ENCODE results near the gene AUTS2. TPM values are rescaled to one million over a fixed set of nuclear protein-coding genes. Genes with fewer than 3 reads are reported as not detected.

Gene AUTS2
- total RNA-seq, 1 donor from 2014 or later, result 125 TPM

DNA sequence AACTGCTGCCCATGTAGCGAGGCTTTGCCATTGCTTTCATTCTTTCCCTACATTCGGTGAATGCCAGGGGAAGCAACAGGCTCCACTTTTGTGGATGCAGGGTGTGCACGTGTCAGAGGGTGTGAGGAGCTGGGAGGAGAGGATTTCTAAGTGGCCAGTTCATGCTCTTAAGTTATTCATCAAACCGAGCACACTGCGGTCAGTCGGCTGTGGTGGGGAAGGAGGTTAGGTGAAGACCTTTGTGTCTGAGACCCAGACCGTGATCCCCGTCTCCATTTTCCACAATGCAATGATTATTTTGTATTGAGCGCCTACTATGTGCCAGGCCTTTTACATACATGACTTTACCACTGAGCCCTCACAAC, 1095.0 kb downstream of the AUTS2 start:
- Mint-ChIP-seq H3K4me1 (ENCODE audit: low read depth) (peaks cover 18% of the 10 kb centered on the region), H3K9me3 (ENCODE audit: low read depth) (no peaks in the 10 kb centered on the region), H3K4me3 (ENCODE audit: low read depth) (peak overlapping the region; percentile 74), H3K27ac (peak overlapping the region; percentile 82), H3K36me3 (ENCODE audit: insufficient read depth) (peaks cover under 1% of the 10 kb centered on the region), H3K27me3 (peaks cover 38% of the 10 kb centered on the region)
- TF ChIP-seq, protein P1, sequence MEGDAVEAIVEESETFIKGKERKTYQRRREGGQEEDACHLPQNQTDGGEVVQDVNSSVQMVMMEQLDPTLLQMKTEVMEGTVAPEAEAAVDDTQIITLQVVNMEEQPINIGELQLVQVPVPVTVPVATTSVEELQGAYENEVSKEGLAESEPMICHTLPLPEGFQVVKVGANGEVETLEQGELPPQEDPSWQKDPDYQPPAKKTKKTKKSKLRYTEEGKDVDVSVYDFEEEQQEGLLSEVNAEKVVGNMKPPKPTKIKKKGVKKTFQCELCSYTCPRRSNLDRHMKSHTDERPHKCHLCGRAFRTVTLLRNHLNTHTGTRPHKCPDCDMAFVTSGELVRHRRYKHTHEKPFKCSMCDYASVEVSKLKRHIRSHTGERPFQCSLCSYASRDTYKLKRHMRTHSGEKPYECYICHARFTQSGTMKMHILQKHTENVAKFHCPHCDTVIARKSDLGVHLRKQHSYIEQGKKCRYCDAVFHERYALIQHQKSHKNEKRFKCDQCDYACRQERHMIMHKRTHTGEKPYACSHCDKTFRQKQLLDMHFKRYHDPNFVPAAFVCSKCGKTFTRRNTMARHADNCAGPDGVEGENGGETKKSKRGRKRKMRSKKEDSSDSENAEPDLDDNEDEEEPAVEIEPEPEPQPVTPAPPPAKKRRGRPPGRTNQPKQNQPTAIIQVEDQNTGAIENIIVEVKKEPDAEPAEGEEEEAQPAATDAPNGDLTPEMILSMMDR (IDR thresholded peaks at IDR 0.05; ENCODE audit: unreplicated experiment), result no peak
- DNase-seq (ENCODE audit: low spot score, unreplicated experiment), result no peak

DNA sequence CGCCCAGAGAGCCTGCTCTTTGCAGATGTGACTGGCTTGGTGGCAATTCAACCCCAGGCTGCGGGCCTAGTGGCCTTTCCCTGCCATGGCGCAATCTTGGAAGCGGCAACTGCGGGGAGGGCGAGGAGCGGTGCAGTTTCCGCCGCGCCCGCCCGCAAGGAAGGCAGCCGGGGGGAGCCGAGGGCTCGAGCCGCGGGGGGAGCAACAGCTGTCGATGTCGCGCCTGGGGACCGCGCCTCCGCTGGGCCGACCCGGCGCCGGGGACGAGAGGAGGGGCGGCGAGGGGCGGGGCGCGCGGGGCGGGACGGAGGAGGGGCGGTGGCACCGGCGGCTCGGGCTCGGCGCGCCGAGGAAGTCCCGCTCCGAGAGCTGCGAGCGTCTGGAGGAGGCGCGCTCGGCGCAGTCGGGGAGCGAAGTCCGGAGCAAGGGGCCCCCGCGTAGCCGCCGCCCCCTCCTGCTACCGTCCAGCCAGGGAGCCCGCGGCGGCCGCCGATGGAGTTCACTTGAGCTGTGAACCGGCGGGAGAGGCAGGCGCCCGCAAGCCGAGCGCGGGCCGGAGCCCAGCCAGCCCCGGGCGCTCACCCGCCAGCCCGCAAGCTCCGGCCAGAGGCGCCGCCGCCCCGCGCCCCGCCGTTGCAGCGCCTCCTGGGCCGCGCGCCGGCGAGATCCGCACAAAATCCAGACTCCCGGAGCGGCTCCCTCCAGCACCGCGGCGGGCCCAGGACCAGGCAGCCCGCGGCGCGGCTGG, 1095.6 kb downstream of the AUTS2 start:
- H3K27ac Mint-ChIP-seq, result peak overlapping the region; percentile 82
- TF ChIP-seq, protein P1 (IDR thresholded peaks at IDR 0.05; ENCODE audit: unreplicated experiment), result peak; percentile 41
- H3K36me3 Mint-ChIP-seq (ENCODE audit: insufficient read depth), result peaks cover 3% of the 10 kb centered on the region
- no peaks in the 10 kb centered on the region for H3K9me3 Mint-ChIP-seq (ENCODE audit: low read depth)
- H3K4me1 Mint-ChIP-seq (ENCODE audit: low read depth), result peaks cover 21% of the 10 kb centered on the region
- DNase-seq (ENCODE audit: low spot score, unreplicated experiment), result peak; percentile 57
- peaks cover 43% of the 10 kb centered on the region for H3K27me3 Mint-ChIP-seq
- H3K4me3 Mint-ChIP-seq (ENCODE audit: low read depth), result peak overlapping the region; percentile 74

DNA sequence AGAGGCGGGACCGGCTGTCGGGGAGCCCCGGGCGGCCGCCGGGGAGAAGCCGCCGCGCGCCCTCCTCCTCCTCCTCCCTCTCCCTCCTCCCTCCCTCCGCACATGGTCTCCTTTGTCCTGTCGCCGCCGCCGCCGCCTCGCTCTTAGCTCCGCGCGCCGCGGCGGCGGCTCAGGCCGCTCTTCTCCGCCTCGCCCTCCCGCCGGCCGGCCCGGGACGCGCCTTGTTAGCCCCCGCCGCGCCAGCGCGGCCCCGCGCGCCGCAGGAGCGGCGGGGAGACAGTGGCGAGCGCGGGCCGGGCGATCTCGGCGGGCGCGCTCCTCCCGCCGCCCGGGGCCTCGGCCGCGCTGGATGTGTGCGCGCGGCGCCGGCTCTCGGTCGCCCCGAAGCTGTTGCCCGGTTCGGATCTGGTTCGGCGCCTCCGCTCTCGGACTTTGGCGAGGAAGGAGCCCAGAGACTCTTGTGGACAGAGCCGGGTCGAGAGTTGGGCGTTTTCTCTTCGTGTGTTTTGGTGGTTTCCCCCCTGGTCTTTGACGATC, 1096.2 kb downstream of the AUTS2 start:
- Mint-ChIP-seq H3K4me1 (ENCODE audit: low read depth) (peaks cover 21% of the 10 kb centered on the region), H3K27me3 (peaks cover 45% of the 10 kb centered on the region), H3K36me3 (ENCODE audit: insufficient read depth) (peaks cover 3% of the 10 kb centered on the region), H3K27ac (peak overlapping the region; percentile 98), H3K9me3 (ENCODE audit: low read depth) (no peaks in the 10 kb centered on the region), H3K4me3 (ENCODE audit: low read depth) (peak overlapping the region; percentile 91)
- peak; percentile 31 for DNase-seq (ENCODE audit: low spot score, unreplicated experiment)
- TF ChIP-seq, protein P1 (IDR thresholded peaks at IDR 0.05; ENCODE audit: unreplicated experiment), result no peak

DNA sequence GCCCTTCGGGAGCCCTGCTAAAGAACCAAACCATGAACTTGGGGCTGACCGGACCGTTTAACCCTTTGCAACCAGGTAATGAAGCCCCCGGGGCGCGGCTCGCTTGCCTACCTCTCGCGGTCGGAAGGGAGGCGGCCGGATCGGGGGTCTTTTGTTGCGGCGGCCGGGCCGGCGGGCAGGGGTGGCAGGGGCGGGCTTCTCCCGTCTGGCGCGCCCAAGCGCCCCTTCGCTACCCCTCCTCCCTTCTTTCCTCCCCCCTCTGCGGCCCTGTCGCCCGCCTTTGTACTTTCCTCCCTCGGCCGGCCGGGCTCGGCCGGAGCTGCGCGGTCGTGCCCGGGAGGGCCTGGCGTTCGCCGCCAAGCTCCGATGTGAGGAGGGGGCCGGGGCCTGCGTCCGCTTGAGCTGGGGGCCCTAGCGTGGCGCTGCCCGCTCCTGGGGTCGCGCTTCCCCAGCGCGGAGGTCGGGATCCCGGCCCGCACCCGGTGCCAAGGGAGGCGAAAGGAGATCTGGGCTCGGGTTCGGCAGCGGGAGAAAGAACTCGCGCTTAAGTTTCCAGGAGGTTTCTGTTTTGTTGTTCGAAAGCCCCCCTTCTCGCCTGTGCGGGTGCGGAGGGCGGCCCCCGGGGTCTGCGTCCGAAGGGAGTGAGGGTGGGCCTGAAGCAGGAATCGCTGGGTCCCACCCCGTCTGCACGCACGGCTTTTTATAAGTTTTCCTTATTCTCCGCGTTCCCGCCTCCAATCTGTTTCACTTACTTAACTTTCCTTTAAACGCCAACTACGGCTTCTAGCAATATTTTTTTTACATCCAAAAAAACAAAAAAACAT, 1096.9 kb downstream of the AUTS2 start:
- peaks cover 21% of the 10 kb centered on the region for H3K4me1 Mint-ChIP-seq (ENCODE audit: low read depth)
- peaks cover 42% of the 10 kb centered on the region for H3K27me3 Mint-ChIP-seq
- H3K9me3 Mint-ChIP-seq (ENCODE audit: low read depth), result no peaks in the 10 kb centered on the region
- peak overlapping the region; percentile 98 for H3K27ac Mint-ChIP-seq
- peak overlapping the region; percentile 91 for H3K4me3 Mint-ChIP-seq (ENCODE audit: low read depth)
- TF ChIP-seq, protein P1 (IDR thresholded peaks at IDR 0.05; ENCODE audit: unreplicated experiment), result no peak
- DNase-seq (ENCODE audit: low spot score, unreplicated experiment), result peak; percentile 22
- peaks cover 3% of the 10 kb centered on the region for H3K36me3 Mint-ChIP-seq (ENCODE audit: insufficient read depth)

DNA sequence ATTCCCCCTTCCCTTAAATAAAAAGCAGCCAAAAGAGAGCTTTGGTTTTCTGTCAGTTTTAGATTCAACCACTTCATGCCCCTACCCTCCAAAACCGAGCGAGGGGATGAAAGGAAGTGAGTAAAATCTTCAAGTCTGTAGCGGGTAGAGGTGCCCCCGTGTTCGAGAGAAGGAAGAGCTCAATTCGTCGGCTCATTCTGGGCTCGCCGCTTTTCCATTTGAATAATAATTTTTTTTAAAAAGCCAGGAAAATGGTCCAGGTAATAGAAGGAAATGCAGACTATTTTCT, 1097.5 kb downstream of the AUTS2 start:
- Mint-ChIP-seq H3K9me3 (ENCODE audit: low read depth) (no peaks in the 10 kb centered on the region), H3K27ac (peak overlapping the region; percentile 92), H3K4me1 (ENCODE audit: low read depth) (peaks cover 21% of the 10 kb centered on the region), H3K27me3 (peaks cover 40% of the 10 kb centered on the region), H3K4me3 (ENCODE audit: low read depth) (peak overlapping the region; percentile 91), H3K36me3 (ENCODE audit: insufficient read depth) (peaks cover 3% of the 10 kb centered on the region)
- DNase-seq (ENCODE audit: low spot score, unreplicated experiment), result no peak
- TF ChIP-seq, protein P1 (IDR thresholded peaks at IDR 0.05; ENCODE audit: unreplicated experiment), result no peak
